K562 (cell line): ENCODE results near the gene ESPL1. TPM values are rescaled to one million over a fixed set of nuclear protein-coding genes. Genes with fewer than 3 reads are reported as not detected.
A peak's percentile ranks its signal among the peaks of the same experiment; 100 is the strongest.

Experiments
- FOSL1 ChIP-seq: fragments of 200-800 bp; sonication (Bioruptor generic); conservative IDR thresholded peaks from 2 replicates; pipeline ENCODE4 v1.6.1; 2016; ENCODE audit warnings: missing genetic modification characterization, missing compliant biosample characterization
- GMEB1 ChIP-seq: fragments of 250-450 bp; sonication (Bioruptor Pico); IDR thresholded peaks from 2 replicates; pipeline ENCODE4 v1.4.0; 2020; ENCODE audit warnings: mild to moderate bottlenecking
- GTF2A2 ChIP-seq: IDR thresholded peaks from 2 replicates; pipeline ENCODE4 v1.6.1; 2016; ENCODE audit warnings: mild to moderate bottlenecking, missing genetic modification characterization, missing compliant biosample characterization
- HDAC1 ChIP-seq, 2 experiments: fragments of 450-650 bp; IDR thresholded peaks; 2 replicates each; pipeline ENCODE4 v1.6.1; 2016 to 2017; ENCODE audit warnings: inconsistent platforms in 1 of 2, mild to moderate bottlenecking in 1 of 2, moderate library complexity in 1 of 2
- HNRNPH1 ChIP-seq: fragments of 200-400 bp; formaldehyde crosslinking; optimal IDR thresholded peaks from 2 replicates; pipeline ENCODE3; 2017; ENCODE audit warnings: low read depth, mild to moderate bottlenecking, low read length, moderate library complexity
- HSF4 ChIP-seq: fragments of 250-450 bp; sonication (Bioruptor Pico); IDR thresholded peaks from 2 replicates; pipeline ENCODE4 v2.1.2; 2022; ENCODE audit warnings: mild to moderate bottlenecking, moderate library complexity, borderline replicate concordance
- JUND ChIP-seq, 2 experiments: IDR thresholded peaks; 2 replicates in 1 of 2; 3 replicates in 1 of 2; pipeline ENCODE4 v1.6.1; 2011; ENCODE audit warnings: borderline replicate concordance in 2 of 2, low read depth in 2 of 2, low read length in 2 of 2, improper control_type of control experiment in 1 of 2, missing biosample characterization in 1 of 2, missing genetic modification characterization in 1 of 2, missing genetic modification reagents in 1 of 2
- LCOR ChIP-seq: sonication (generic); formaldehyde crosslinking; IDR thresholded peaks from 2 replicates; pipeline ENCODE4 v1.8.0; 2022; ENCODE audit warnings: mild to moderate bottlenecking, missing genetic modification reagents
- MAFF ChIP-seq: IDR thresholded peaks from 2 replicates; pipeline ENCODE4 v1.6.1; 2012; ENCODE audit warnings: low read length, improper control_type of control experiment
- MYBL2 ChIP-seq, 2 experiments: fragments of 450-650 bp in 1 of 2; sonication (generic) in 1 of 2; formaldehyde crosslinking in 1 of 2; IDR thresholded peaks; 2 replicates each; pipeline versions ENCODE4 v1.6.1 to v1.8.1; 2017 to 2022; ENCODE audit warnings: borderline replicate concordance in 1 of 2, inconsistent platforms in 1 of 2, low read depth in 1 of 2, mild to moderate bottlenecking in 1 of 2, missing genetic modification reagents in 1 of 2, moderate library complexity in 1 of 2
- NEUROD1 ChIP-seq: fragments of 150-350 bp; IDR thresholded peaks from 2 replicates; pipeline ENCODE4 v1.6.1; 2014; ENCODE audit warnings: borderline replicate concordance, low read length, low read depth; ENCODE audit not compliant: partially characterized antibody
- NFXL1 ChIP-seq: fragments of 450-650 bp; formaldehyde crosslinking; IDR thresholded peaks from 2 replicates; pipeline ENCODE4 v1.4.0; 2021; ENCODE audit warnings: mild to moderate bottlenecking
- PCBP1 ChIP-seq: fragments of 200-400 bp; formaldehyde crosslinking; IDR thresholded peaks from 2 replicates; pipeline ENCODE4 v1.6.1; 2018; ENCODE audit warnings: mild to moderate bottlenecking, low read depth, low read length; ENCODE audit not compliant: poor library complexity, severe bottlenecking
- PRPF4 ChIP-seq: fragments of 200-400 bp; formaldehyde crosslinking; IDR thresholded peaks from one replicate; pipeline ENCODE4 v1.6.1; 2017; ENCODE audit warnings: low read length, low read depth, mild to moderate bottlenecking; ENCODE audit not compliant: insufficient read depth, poor library complexity, severe bottlenecking
- RFX5 ChIP-seq: IDR thresholded peaks from 2 replicates; pipeline ENCODE4 v1.6.1; 2011; ENCODE audit warnings: low read depth, mild to moderate bottlenecking, improper control_type of control experiment, low read length
- SIN3A ChIP-seq, 2 experiments: fragments of 150-350 bp in 1 of 2; IDR thresholded peaks; 2 replicates each; pipeline ENCODE4 v1.6.1; 2011 to 2016; ENCODE audit warnings: borderline replicate concordance in 2 of 2, low read depth in 2 of 2, low read length in 2 of 2, mild to moderate bottlenecking in 2 of 2, moderate library complexity in 2 of 2; ENCODE audit not compliant: control insufficient read depth in 1 of 2
- SP1 ChIP-seq: sonication (generic); formaldehyde crosslinking; IDR thresholded peaks from 2 replicates; pipeline ENCODE4 v1.8.1; 2022; ENCODE audit warnings: mild to moderate bottlenecking, missing genetic modification reagents
- TBP ChIP-seq: optimal IDR thresholded peaks from 2 replicates; pipeline ENCODE3; 2011; ENCODE audit warnings: low read depth, low read length, improper control_type of control experiment
- THRB ChIP-seq: fragments of 450-650 bp; formaldehyde crosslinking; conservative IDR thresholded peaks from 2 replicates; pipeline ENCODE4 v1.4.0; 2022; ENCODE audit warnings: mild to moderate bottlenecking, missing genetic modification characterization
- USF2 ChIP-seq: sonication (generic); formaldehyde crosslinking; IDR thresholded peaks from 2 replicates; pipeline ENCODE4 v1.5.0; 2020; ENCODE audit warnings: missing genetic modification reagents
- XRCC5 ChIP-seq: fragments of 200-400 bp; formaldehyde crosslinking; IDR thresholded peaks from 2 replicates; pipeline ENCODE4 v1.6.1; 2017; ENCODE audit warnings: low read depth, mild to moderate bottlenecking, low read length
- ZBTB7A ChIP-seq: IDR thresholded peaks from 2 replicates; pipeline ENCODE4 v1.6.1; 2011; ENCODE audit warnings: low read depth, mild to moderate bottlenecking, low read length, moderate library complexity, borderline replicate concordance; ENCODE audit not compliant: control insufficient read depth
- ZNF512 ChIP-seq: IDR thresholded peaks from 2 replicates; pipeline ENCODE4 v1.6.1; 2016; ENCODE audit warnings: missing genetic modification characterization, missing compliant biosample characterization
- polyA plus RNA-seq, 8 experiments: library from polyadenylated mRNA; depleted of rRNA in 4 of 8; stranded (reverse) in 5 of 8; unstranded in 3 of 8; fragments of >200 nt; fragmentation: Nextera tagmentation in 2 of 8; fragmentation: Illumina TruSeq in 1 of 8; extraction: Ambion mirVana in 2 of 8; extraction: Trizol in 1 of 8; gene quantifications; 2 replicates each; pipeline versions ENCODE4 v1.2.1 to v1.2.3, GENCODE V29; 2011 to 2014; ENCODE audit warnings: inconsistent platforms in 1 of 8, missing spikeins in 1 of 8
- total RNA-seq, 7 experiments: library from RNA; depleted of rRNA in 6 of 7; stranded (reverse); fragments of >200 nt in 6 of 7; fragmentation: Illumina TruSeq in 2 of 7; extraction: Trizol in 2 of 7; gene quantifications; 2 replicates each; pipeline versions ENCODE4 v1.2.1 to v1.2.3, GENCODE V29; 2011 to 2021; ENCODE audit warnings: low replicate concordance in 1 of 7

ESPL1 gene
- total and polyA plus RNA-seq, 9 of the 15 experiments (the other 6 are each of a cell fraction or from before 2014, with no cell fraction given): 1.2 to 55.0 (median 18.7) TPM

- TF ChIP-seq HSF4 (CRISPR knock-in tag): no peak
- no peak for TF ChIP-seq NEUROD1
- TF ChIP-seq PRPF4: no peak
- TF ChIP-seq THRB (CRISPR knock-in tag): no peak
- TF ChIP-seq PCBP1: no peak
- no peak for TF ChIP-seq TBP
- no peak for TF ChIP-seq ZNF512 (tag)
- TF ChIP-seq LCOR (CRISPR knock-in tag): 0 out of 2 replicates have a peak, but pooled peaks have one; percentile 22
- TF ChIP-seq NFXL1: no peak
- TF ChIP-seq FOSL1 (tag): peak; percentile 71
- TF ChIP-seq MYBL2 (IDR thresholded peaks at IDR 0.05; ENCODE audit: low read depth): no peak
- TF ChIP-seq MYBL2 (CRISPR knock-in tag; IDR thresholded peaks at IDR 0.05; ENCODE audit: borderline replicate concordance): no peak
- no peak for TF ChIP-seq GMEB1 (CRISPR knock-in tag)
- TF ChIP-seq JUND (IDR thresholded peaks at IDR 0.05; ENCODE audit: borderline replicate concordance, low read depth, low read length): peak; percentile 46; the same call in 1 of the 2 replicates
- TF ChIP-seq JUND (tag; IDR thresholded peaks at IDR 0.05; ENCODE audit: borderline replicate concordance, low read depth, low read length): no peak
- no peak for TF ChIP-seq HNRNPH1
- no peak for TF ChIP-seq SIN3A (IDR thresholded peaks at IDR 0.05; ENCODE audit: borderline replicate concordance in 2 of 2, control insufficient read depth in 1 of 2, low read depth in 2 of 2, low read length in 2 of 2)
- no peak for TF ChIP-seq USF2 (CRISPR knock-in tag)
- TF ChIP-seq SP1 (CRISPR knock-in tag): no peak
- no peak for TF ChIP-seq XRCC5
- no peak for TF ChIP-seq RFX5
- no peak for TF ChIP-seq HDAC1 (IDR thresholded peaks at IDR 0.05)
- no peak for TF ChIP-seq GTF2A2 (tag)
- TF ChIP-seq MAFF: no peak
- peak; percentile 44; the same call in 1 of the 2 replicates for TF ChIP-seq ZBTB7A
These were observed 72.3 kb downstream of the ESPL1 start (continued) for GRCh38 chr12:53340398-53340797.
